NCI-H345 treated with DMSO at 0.1 percent for 48 hours (cell line): Measurements from ENCODE around the gene JDP2.

Experiments
- DNase-seq: peaks from one replicate; lab custom pipeline; 2025; ENCODE audit not compliant: unreplicated experiment; lab: John Stamatoyannopoulos, UW

JDP2 gene

DNA sequence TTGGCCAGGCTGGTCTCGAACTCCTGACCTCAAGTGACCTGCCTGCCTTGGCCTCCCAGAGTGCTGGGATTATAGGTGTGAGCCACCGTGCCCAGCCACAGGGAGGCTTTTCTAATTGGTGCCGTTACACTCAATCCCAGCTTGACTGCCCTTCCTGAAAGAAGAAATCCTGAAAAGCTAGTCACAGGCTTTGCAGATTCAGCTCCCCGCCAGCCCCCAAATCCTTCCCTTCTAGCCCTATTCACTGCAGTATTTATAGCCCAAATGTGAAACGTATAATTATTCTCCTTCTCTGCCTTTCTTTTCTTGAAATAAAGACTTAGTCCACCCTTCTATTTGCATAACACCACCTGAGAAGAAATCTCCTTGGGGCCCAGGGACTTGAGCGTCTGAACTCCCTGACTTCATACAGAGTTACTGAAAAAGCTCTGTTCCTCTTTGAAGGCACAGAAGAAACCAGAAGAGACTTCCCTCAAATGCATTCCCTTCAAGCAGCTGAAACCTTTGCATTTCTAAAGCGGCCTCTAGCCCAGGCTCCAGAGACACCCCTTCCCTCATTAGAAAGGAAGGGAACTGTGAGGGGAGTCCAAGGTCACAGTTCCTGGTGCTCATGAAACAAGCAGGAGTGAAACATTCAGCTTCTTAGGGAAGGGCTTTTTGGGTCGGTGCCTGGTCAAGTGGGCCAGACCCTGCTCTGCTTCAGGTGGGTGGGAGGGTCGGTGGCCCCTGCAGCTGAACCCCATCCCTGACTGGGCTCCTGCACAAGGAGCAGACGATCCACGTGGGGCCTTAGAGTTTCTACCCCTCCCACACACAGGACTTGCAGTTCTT lies 52.2 kb downstream of the JDP2 start:
- DNase-seq: no peak

DNA sequence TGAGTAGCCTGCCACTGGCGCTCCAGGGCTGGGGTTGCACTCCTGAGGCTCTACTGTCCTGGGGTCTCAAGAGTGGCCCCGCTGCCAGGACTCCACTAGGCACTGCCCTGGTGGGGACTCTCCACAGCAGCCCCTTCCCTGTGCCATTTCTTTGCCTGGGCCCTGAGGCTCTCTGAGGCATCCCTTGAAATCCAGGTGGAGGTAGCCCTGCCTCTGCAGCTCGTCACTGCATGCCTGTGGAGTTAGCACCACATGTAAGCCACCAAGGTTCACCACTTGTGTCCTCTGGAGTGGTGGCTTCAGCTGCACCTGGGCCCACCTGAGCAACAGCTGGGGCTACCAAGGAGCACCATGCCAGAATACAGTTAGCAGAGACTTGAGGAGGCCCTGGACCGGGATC lies 54.5 kb downstream of the JDP2 start:
- no peak for DNase-seq

DNA sequence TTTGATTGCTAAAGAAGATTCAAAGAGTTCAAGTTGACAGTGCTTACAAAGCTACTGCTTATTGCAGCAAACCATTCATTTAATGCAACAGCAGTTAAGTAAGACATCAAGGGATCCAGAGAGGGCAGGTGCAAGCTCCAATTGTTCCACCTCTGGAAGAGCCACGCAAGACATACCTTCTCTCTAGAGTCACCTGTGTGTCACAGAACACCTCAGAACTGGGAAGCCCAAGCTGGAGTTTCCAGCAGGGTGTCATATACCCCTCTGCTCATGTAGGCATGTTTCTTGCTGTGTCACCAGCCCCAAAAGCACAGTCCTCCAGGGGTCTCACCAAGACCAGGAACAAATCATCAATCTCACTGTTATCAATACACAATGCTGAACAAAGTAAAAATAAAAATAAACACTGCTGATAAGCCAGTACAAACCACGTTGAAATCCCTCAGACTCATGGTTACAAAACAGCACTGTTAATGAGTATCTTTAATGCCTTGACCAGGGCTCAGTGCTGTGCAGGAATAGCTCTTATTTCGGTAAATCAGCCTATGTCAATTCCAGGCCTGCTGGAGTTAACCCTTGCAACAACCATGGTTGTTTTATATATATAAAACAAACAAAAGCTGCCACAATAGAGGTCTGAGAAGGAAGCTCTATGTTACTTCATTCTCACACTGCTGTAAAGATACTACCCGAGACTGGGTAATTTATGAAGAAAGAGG lies 57.0 kb downstream of the JDP2 start:
- no peak for DNase-seq

DNA sequence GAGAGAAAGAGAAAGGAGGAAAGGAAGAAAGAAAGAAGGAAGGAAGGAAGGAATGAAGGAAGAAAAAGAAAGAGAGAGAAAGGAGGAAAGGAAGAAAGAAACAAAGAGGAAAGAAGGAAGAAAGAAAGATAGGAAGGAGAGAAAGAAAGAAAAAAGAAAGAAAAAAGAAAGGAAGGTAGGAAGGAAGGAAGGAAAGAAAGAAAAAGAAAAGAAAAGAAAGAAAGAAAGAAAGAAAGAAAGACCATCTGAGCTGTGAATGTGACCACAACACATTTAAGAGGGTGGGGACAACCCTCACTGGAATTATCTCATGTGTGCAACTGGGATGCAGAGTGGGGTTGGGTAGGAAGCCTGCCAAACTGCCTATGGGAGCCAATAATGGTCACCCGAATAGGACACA lies 58.5 kb downstream of the JDP2 start:
- DNase-seq: no peak

DNA sequence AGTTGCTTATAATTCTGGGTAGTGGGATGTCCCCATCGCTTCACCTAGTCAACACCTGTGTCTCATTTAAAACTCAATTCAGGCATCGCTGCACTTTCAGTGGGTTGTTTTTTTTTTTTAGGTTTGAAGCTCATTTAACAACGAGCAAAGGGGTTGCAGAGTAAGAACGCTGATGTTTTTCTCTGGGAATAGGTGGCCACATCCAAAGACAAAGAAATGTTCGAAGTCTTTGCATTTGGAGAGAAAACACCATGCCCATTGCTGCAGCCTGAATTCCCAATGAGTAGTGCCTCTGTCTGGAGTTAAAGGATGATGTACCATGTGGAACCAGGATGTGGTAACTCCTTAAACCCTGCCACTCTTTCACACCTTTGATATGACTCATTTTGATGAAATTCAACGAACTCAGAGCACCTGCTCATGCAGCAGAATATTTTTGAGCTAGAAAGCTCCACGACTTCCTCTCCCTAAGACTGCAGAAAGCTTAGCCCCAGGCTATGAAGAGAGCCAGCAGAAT lies 59.4 kb downstream of the JDP2 start:
- DNase-seq: no peak

DNA sequence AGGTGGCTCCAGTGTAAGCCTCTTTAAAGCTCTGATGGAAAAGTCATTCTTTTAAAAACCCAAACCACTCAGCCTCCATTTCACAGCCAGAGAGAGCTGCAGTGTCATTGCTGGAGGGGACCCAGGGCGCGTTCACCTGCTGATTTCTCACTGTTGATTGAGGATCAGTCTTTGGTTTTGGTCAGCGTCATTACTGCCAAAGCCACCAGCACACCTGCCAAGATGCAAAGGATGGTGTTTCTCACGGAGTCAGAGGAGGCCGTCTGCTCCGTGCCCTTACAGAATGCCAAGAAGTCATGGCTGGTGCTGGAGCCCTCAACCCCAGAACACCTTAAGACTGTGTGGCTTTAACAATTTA lies 61.6 kb downstream of the JDP2 start:
- peak; percentile 9 for DNase-seq

- DNase-seq: no peak
Measured at GRCh38 chr14:75491376-75491978, 63.7 kb downstream of the JDP2 start.

- DNase-seq: no peak
Measured at GRCh38 chr14:75492832-75493591, 65.2 kb downstream of the JDP2 start.

DNA sequence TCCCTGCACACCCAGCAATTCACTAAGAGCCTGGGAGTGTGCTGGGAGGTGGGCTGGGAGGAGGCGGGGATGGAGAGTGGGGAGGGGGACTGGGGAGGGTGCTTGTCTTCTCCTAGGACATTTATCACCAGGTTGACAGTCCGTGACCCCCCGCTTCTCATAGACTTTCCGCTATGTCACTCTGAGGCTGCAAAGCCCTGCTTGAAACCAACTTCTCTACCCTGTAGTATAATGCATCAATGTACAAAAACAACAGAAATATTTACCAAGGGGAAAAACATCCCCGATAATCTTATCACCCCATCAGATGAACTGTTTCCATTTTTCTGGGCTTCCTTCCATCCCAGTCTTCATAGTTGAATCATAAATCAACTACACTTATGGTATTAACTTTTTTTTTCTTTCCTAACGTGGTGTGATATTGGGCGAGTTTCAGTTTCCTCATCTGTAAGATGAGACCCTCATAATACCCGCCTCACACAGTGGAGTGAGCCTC lies 65.8 kb downstream of the JDP2 start:
- DNase-seq: no peak

DNA sequence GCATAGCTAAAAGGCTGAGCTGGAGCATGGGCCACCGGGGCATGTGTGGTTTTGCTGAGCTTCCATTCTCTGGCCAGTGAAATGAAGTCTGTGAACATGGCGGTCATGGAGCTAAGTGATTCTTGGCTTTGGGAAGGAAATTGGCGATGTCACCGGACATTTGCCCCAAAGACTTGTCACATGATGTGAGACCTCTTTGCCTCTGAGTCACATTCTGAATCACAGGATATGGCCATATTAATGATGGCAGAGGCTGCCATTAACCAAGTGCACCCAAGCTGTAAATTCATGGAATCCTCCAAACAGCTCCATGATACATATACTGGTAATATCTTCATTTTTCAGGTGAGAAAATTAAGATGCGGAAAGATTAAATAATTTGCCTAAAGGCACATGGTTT lies 67.1 kb downstream of the JDP2 start:
- DNase-seq: no peak

DNA sequence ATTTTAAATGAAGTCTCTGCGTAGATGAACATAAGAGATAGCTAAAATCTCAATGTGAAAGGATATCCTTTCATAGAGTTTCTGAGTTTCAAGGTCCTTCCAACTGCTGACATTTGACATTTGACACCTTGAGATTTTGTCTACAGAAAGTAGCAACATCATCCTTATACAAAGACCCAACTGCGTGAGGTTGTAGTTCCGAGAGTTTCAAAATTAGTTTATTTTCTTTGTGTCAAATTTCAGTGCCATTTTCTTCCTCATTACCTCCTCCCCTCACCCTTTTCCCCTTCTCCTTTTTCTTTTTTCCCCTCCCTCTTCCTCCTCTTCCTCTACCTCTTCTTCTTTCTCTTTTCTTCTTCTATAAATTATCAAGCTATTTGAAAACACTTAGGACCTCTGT lies 67.6 kb downstream of the JDP2 start:
- no peak for DNase-seq

DNA sequence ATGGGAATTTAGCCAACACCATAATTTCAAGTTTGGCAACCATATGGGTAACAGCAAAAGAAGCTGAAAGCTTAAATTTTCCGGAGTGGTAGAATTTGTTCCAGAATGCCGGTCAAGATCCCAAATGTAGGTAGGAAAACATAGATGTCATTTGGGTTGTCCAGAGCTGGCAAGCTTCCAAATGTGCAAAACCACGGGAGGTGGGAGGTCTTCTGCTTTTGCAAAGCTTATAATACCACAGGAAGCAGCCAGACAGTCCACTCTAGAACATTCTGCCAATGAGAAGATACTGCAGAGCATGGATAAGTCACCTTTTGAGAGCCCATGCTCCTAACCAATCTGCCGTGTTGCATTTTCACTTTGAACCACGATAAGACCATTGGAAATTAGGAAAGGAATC lies 68.1 kb downstream of the JDP2 start:
- DNase-seq: no peak

DNA sequence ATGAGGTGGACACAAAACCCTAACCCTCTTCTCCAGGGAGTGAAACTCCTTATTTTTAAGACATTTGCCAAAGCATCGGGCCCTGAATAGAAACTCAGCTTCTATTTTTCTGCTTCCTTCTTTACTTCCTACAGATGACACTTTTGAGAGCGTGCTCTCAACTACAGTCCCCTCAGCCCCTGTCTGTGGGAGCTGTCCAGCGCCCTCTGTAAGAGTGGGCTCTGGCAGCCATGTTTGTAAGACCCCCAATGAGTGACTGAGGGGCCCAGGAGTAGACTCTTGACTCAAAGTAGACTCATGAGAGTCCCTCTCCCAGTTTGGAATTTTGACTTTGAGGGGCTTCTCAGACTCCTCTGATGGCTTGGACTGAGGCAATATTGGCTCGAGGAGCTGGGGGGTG lies 68.9 kb downstream of the JDP2 start:
- no peak for DNase-seq

- DNase-seq: no peak
Measured at GRCh38 chr14:75497191-75497590, 69.4 kb downstream of the JDP2 start.

DNA sequence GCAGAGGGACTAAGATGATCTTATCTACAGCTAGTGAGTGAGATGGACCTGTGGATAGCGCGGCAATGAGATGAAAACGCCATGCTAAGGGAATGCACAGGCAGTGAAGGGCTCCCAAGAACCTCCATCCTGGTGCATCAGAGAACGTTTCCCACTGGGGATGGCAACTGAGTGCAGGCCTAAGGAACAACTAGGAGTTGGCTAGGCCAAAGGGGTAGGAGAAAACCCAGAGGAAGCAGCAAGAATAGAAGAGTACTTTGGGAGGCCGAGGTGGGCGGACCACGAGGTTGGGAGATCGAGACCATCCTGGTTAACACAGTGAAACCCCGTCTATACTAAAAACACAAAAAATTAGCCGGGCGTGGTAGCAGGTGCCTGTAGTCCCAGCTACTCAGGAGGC lies 69.9 kb downstream of the JDP2 start:
- DNase-seq: no peak

DNA sequence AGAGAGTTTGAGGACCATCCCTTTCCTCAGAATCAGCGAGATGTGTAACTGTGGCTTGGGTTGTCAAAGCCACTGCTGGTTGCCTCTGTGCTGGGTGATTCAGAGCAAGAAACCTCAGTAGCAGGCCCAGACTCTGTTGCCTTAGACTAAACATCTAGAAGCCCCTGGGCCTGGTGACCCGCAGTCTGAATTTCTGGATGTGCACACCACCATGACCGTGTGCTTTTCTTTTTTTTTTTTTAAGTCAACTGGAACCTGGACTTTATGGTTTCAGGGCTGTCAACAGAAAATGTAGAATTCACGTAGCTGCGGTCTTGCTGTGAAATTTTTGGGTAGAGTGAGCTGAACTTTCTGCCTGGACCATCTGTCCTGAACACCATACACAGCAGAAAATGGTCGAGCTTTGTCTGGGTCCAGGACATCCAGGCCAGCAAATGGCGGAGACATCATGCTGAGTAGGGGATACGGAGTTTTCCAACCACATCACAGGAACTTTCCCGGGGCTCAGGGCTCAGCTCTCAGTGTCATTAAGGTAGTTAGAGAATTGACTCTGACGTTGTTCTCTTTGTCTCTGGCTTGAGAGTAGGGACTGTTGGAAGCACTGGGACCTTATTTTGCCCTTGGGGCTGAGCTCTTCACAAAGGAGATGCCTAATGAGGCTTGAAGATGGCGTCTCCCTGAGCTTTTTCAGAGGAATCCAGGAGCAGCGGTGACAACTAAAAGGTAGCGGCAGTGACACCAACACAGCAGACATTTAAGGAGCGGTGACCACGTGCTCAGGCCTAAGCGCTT lies 71.5 kb downstream of the JDP2 start:
- no peak for DNase-seq

- no peak for DNase-seq
Measured at GRCh38 chr14:75501080-75501479, 73.3 kb downstream of the JDP2 start.

- DNase-seq: no peak
Measured at GRCh38 chr14:75504411-75504810, 76.6 kb downstream of the JDP2 start.

GRCh38 chr14:75506930-75507329 lies 79.1 kb downstream of the JDP2 start:
- no peak for DNase-seq

GRCh38 chr14:75510547-75510946 lies 82.7 kb downstream of the JDP2 start:
- DNase-seq: no peak
